ENCODE results near the gene LPP.

Gene LPP

GRCh38 chr3:188573291-188573940, 419.5 kb downstream of the LPP start:
- no peak for TF ChIP-seq CTCF (IDR thresholded peaks at IDR 0.05; ENCODE audit: low read depth, low read length, missing control alignments)
- H3K4me3 ChIP-seq (replicated peaks; ENCODE audit: low read depth, low read length): no peak overlapping the region
- DNase-seq (ENCODE audit: extremely low read depth, low read depth): no peak

GRCh38 chr3:188573956-188574355, 420.0 kb downstream of the LPP start:
- no peak for DNase-seq (ENCODE audit: extremely low read depth, low read depth)
- no peak overlapping the region for H3K4me3 ChIP-seq (replicated peaks; ENCODE audit: low read depth, low read length)
- no peak for TF ChIP-seq CTCF (IDR thresholded peaks at IDR 0.05; ENCODE audit: low read depth, low read length, missing control alignments)

GRCh38 chr3:188574885-188575284, 420.9 kb downstream of the LPP start:
- DNase-seq (ENCODE audit: extremely low read depth, low read depth): no peak
- H3K4me3 ChIP-seq (replicated peaks; ENCODE audit: low read depth, low read length): no peak overlapping the region
- no peak for TF ChIP-seq CTCF (IDR thresholded peaks at IDR 0.05; ENCODE audit: low read depth, low read length, missing control alignments)

GRCh38 chr3:188575501-188575900, 421.5 kb downstream of the LPP start:
- no peak overlapping the region for H3K4me3 ChIP-seq (replicated peaks; ENCODE audit: low read depth, low read length)
- DNase-seq (ENCODE audit: extremely low read depth, low read depth): no peak
- TF ChIP-seq CTCF (IDR thresholded peaks at IDR 0.05; ENCODE audit: low read depth, low read length, missing control alignments): no peak

- H3K4me3 ChIP-seq (replicated peaks; ENCODE audit: low read depth, low read length): no peak overlapping the region
- no peak for TF ChIP-seq CTCF (IDR thresholded peaks at IDR 0.05; ENCODE audit: low read depth, low read length, missing control alignments)
- DNase-seq (ENCODE audit: extremely low read depth, low read depth): no peak
Observed at GRCh38 chr3:188577539-188577938, 423.6 kb downstream of the LPP start.

GRCh38 chr3:188578576-188579363, 424.8 kb downstream of the LPP start:
- DNase-seq (ENCODE audit: extremely low read depth, low read depth): no peak
- no peak overlapping the region for H3K4me3 ChIP-seq (replicated peaks; ENCODE audit: low read depth, low read length)
- no peak for TF ChIP-seq CTCF (IDR thresholded peaks at IDR 0.05; ENCODE audit: low read depth, low read length, missing control alignments)
